ENCODE data around the gene SLC35A5. TPM values are rescaled to one million over a fixed set of nuclear protein-coding genes. Genes with fewer than 3 reads are reported as not detected.

SLC35A5 gene
- total and polyA plus RNA-seq, 4 donors, result 11.7 to 25.4 (median 16.4) TPM

DNA sequence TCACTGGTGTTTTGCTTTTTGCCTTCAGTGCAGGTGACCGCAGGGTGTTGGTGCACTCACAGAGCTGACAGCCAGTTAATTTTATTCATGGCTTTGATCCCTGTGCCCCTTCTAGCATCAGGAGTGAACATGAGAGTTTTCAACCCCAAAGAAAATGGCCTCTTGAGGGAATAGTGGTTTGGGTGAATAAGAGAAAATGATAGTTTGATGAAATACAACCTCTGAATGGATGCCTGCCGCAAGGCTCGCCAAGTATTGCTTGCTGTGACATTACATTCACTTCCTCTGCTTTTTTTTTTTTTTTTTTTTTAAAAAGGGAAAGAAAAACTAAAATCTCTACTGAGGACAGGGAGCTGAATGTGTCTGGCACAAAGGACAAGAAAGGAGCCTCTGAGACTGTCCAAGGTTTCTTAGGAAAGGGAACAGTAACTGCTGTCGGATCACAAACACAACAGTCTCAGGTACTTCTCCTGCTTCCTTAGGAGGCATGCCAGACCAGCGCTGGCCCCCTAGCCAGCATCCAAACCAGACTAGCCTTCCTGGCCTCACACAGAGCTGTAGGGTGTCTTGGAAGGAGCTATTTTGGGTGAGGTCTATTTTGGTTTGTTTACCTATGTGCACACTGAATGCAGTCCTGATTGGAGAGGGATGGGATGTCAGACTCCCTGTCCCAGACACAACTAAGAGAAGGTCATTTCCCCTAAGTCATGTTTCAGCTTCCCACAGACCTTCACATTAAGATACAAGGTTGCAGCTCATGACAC is 50.1 kb downstream of the SLC35A5 start:
- H3K4me3 ChIP-seq (ENCODE audit: low read depth in 1 of 3, low read length in 3 of 3), result no peak overlapping the region
- TF ChIP-seq JUND (IDR thresholded peaks at IDR 0.05) (no peak), TAF1 (conservative IDR thresholded peaks at IDR 0.05) (no peak), GABPA (IDR thresholded peaks at IDR 0.05 in 1 of 2, conservative IDR thresholded peaks at IDR 0.05 in 1 of 2) (no peak), RAD21 (IDR thresholded peaks at IDR 0.05) (no peak), FOXA2 (IDR thresholded peaks at IDR 0.05) (no peak)
- TF ChIP-seq, protein P1, sequence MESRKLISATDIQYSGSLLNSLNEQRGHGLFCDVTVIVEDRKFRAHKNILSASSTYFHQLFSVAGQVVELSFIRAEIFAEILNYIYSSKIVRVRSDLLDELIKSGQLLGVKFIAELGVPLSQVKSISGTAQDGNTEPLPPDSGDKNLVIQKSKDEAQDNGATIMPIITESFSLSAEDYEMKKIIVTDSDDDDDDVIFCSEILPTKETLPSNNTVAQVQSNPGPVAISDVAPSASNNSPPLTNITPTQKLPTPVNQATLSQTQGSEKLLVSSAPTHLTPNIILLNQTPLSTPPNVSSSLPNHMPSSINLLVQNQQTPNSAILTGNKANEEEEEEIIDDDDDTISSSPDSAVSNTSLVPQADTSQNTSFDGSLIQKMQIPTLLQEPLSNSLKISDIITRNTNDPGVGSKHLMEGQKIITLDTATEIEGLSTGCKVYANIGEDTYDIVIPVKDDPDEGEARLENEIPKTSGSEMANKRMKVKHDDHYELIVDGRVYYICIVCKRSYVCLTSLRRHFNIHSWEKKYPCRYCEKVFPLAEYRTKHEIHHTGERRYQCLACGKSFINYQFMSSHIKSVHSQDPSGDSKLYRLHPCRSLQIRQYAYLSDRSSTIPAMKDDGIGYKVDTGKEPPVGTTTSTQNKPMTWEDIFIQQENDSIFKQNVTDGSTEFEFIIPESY (IDR thresholded peaks at IDR 0.05), result no peak
- TF ChIP-seq, protein P2, sequence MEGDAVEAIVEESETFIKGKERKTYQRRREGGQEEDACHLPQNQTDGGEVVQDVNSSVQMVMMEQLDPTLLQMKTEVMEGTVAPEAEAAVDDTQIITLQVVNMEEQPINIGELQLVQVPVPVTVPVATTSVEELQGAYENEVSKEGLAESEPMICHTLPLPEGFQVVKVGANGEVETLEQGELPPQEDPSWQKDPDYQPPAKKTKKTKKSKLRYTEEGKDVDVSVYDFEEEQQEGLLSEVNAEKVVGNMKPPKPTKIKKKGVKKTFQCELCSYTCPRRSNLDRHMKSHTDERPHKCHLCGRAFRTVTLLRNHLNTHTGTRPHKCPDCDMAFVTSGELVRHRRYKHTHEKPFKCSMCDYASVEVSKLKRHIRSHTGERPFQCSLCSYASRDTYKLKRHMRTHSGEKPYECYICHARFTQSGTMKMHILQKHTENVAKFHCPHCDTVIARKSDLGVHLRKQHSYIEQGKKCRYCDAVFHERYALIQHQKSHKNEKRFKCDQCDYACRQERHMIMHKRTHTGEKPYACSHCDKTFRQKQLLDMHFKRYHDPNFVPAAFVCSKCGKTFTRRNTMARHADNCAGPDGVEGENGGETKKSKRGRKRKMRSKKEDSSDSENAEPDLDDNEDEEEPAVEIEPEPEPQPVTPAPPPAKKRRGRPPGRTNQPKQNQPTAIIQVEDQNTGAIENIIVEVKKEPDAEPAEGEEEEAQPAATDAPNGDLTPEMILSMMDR (IDR thresholded peaks at IDR 0.05; ENCODE audit: low read depth, low read length, missing input control), result no peak
- no peaks in the 10 kb centered on the region for H3K9me3 ChIP-seq (ENCODE audit: control insufficient read depth in 4 of 4, low read length in 3 of 4)
- H3K9ac ChIP-seq (ENCODE audit: low read depth in 1 of 2, low read length in 2 of 2), result no peak overlapping the region
- no peaks in the 10 kb centered on the region for H3K27me3 ChIP-seq (ENCODE audit: control insufficient read depth in 4 of 4, insufficient read depth in 4 of 4, low read length in 3 of 4)
- no peaks in the 10 kb centered on the region for H3K4me1 ChIP-seq (ENCODE audit: control insufficient read depth in 4 of 4, insufficient read depth in 4 of 4, low read length in 3 of 4)
- 79% methylated on average over 5 of the region's 5 CpGs for WGBS
- H3K27ac ChIP-seq (ENCODE audit: low read depth in 1 of 2, low read length in 2 of 2), result no peak overlapping the region
- DNase-seq (ENCODE audit: low spot score), result no peak
- no peaks in the 10 kb centered on the region for H3K36me3 ChIP-seq (ENCODE audit: control insufficient read depth in 4 of 4, insufficient read depth in 3 of 4, low read depth in 1 of 4, low read length in 3 of 4)

DNA sequence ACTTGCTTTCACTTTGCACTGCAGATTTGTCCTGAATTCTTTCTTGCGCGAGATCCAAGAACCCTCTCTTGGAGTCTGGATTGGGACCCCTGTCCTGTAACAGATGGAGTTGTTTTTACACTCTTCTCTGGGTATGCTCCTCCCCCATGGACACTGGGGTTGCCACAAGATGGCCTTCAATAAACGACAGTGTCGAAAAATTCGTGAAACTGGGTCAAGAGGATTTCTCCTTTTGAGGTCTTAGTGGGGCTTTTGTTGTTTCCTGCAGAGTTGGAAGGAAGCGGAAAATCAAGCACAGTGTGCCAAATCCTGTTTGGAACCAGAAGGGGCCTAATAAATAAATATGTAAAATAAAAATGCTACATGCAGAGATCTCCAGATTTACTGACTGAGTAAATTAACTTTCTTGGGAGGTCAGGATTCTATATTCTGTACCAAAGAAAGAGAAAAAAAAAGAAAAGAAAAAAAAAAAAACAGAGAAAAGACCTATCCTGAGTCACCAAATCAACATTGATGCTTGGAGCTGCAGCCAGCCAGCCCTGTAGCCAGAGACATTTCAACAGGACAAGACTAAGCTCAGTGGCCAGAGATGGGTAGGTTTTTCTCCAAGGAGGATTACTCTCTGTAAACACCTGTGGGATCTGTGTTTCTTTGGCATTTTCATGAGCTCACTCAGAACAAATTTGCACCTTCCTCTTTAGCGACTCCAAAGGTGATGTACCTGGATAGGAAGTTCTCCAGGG is 54.3 kb downstream of the SLC35A5 start:
- no peaks in the 10 kb centered on the region for H3K9me3 ChIP-seq (ENCODE audit: control insufficient read depth in 4 of 4, low read length in 3 of 4)
- no peak overlapping the region for H3K27ac ChIP-seq (ENCODE audit: low read depth in 1 of 2, low read length in 2 of 2)
- no peak for TF ChIP-seq FOXA2 (IDR thresholded peaks at IDR 0.05)
- TF ChIP-seq, protein P2 (IDR thresholded peaks at IDR 0.05; ENCODE audit: low read depth, low read length, missing input control), result no peak
- TF ChIP-seq HNF4G (IDR thresholded peaks at IDR 0.05), result no peak
- no peak for TF ChIP-seq TAF1 (conservative IDR thresholded peaks at IDR 0.05)
- TF ChIP-seq, protein P3, sequence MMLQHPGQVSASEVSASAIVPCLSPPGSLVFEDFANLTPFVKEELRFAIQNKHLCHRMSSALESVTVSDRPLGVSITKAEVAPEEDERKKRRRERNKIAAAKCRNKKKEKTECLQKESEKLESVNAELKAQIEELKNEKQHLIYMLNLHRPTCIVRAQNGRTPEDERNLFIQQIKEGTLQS (IDR thresholded peaks at IDR 0.05), result no peak
- TF ChIP-seq, protein P4, sequence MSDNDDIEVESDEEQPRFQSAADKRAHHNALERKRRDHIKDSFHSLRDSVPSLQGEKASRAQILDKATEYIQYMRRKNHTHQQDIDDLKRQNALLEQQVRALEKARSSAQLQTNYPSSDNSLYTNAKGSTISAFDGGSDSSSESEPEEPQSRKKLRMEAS (IDR thresholded peaks at IDR 0.05), result no peak
- TF ChIP-seq HNF4A (conservative IDR thresholded peaks at IDR 0.05), result no peak
- TF ChIP-seq RAD21 (IDR thresholded peaks at IDR 0.05), result no peak
- no peak for TF ChIP-seq EGR1 (IDR thresholded peaks at IDR 0.05; ENCODE audit: low read depth in 2 of 2)
- 74% methylated on average over 7 of the region's 7 CpGs for WGBS
- H3K4me1 ChIP-seq (ENCODE audit: control insufficient read depth in 4 of 4, insufficient read depth in 4 of 4, low read length in 3 of 4), result no peaks in the 10 kb centered on the region
- H3K36me3 ChIP-seq (ENCODE audit: control insufficient read depth in 4 of 4, insufficient read depth in 3 of 4, low read depth in 1 of 4, low read length in 3 of 4), result no peaks in the 10 kb centered on the region
- DNase-seq (ENCODE audit: low spot score), result no peak
- no peak overlapping the region for H3K9ac ChIP-seq (ENCODE audit: low read depth in 1 of 2, low read length in 2 of 2)
- H3K4me3 ChIP-seq (ENCODE audit: low read depth in 1 of 3, low read length in 3 of 3), result no peak overlapping the region
- H3K27me3 ChIP-seq (ENCODE audit: control insufficient read depth in 4 of 4, insufficient read depth in 4 of 4, low read length in 3 of 4), result peaks cover 0 to 4% (median 0%) of the 10 kb centered on the region in 4 donors

Data from liver (tissue), 9 donors.